H9 (cell line): ENCODE data around the gene GPR34. TPM values are rescaled to one million over a fixed set of nuclear protein-coding genes. Genes with fewer than 3 reads are reported as not detected.

Source experiments
- DNase-seq: peaks from one replicate; pipeline ENCODE4 v3.0.0-alpha.2; 2017
- H2AFZ ChIP-seq: one replicate; pipeline ENCODE4 v1.6.1; 2013; ENCODE audit warnings: mild to moderate bottlenecking, low read length, control low read depth, moderate library complexity
- H2AK5ac ChIP-seq: 2 replicates; pipeline ENCODE4 v1.6.1; 2013; ENCODE audit warnings: low read length, control low read depth, mixed read lengths; ENCODE audit not compliant: insufficient read length
- H2BK120ac ChIP-seq: one replicate; pipeline ENCODE4 v1.6.1; 2013; ENCODE audit warnings: low read depth, mild to moderate bottlenecking, low read length, control low read depth, inconsistent platforms; ENCODE audit not compliant: poor library complexity, severe bottlenecking
- H2BK12ac ChIP-seq: 2 replicates; pipeline ENCODE4 v1.6.1; 2013; ENCODE audit warnings: low read length, control low read depth, mixed read lengths, low read depth; ENCODE audit not compliant: insufficient read length
- H2BK15ac ChIP-seq: 2 replicates; pipeline ENCODE4 v1.6.1; 2013; ENCODE audit warnings: low read depth, low read length, control low read depth
- H2BK20ac ChIP-seq: one replicate; pipeline ENCODE4 v1.6.1; 2013; ENCODE audit warnings: low read depth, mild to moderate bottlenecking, low read length, control low read depth, inconsistent platforms; ENCODE audit not compliant: poor library complexity, severe bottlenecking
- H2BK5ac ChIP-seq: 2 replicates; pipeline ENCODE4 v1.6.1; 2013; ENCODE audit warnings: low read length, control low read depth, mixed read lengths; ENCODE audit not compliant: insufficient read length
- H3K14ac ChIP-seq: 2 replicates; pipeline ENCODE4 v1.6.1; 2013; ENCODE audit warnings: low read length, control low read depth; ENCODE audit not compliant: insufficient read depth
- H3K18ac ChIP-seq: 2 replicates; pipeline ENCODE4 v1.6.1; 2013; ENCODE audit warnings: low read depth, mild to moderate bottlenecking, mixed read lengths, low read length, control low read depth; ENCODE audit not compliant: insufficient read length
- H3K23ac ChIP-seq: 2 replicates; pipeline ENCODE4 v1.6.1; 2013; ENCODE audit warnings: low read length, control low read depth, mixed read lengths, low read depth; ENCODE audit not compliant: insufficient read length
- H3K23me2 ChIP-seq: 2 replicates; pipeline ENCODE4 v1.6.1; 2013; ENCODE audit warnings: low read depth, mild to moderate bottlenecking, mixed read lengths, low read length, control low read depth; ENCODE audit not compliant: insufficient read length, poor library complexity, severe bottlenecking
- H3K27ac ChIP-seq: 2 replicates; pipeline ENCODE4 v1.5.1; 2013; ENCODE audit warnings: low read length, control low read depth, mixed read lengths, low read depth; ENCODE audit not compliant: insufficient read length
- H3K27me3 ChIP-seq: 2 replicates; pipeline ENCODE4 v1.6.1; 2013; ENCODE audit warnings: low read length, control low read depth, inconsistent platforms; ENCODE audit not compliant: insufficient read depth
- H3K4ac ChIP-seq: 2 replicates; pipeline ENCODE4 v1.6.1; 2013; ENCODE audit warnings: low read depth, mild to moderate bottlenecking, control low read depth, inconsistent platforms, low read length, moderate library complexity
- H3K4me1 ChIP-seq: 2 replicates; pipeline ENCODE4 v1.6.1; 2013; ENCODE audit warnings: low read length, control low read depth, inconsistent platforms; ENCODE audit not compliant: insufficient read depth
- H3K4me2 ChIP-seq: 2 replicates; pipeline ENCODE4 v1.6.1; 2013; ENCODE audit warnings: low read length, control low read depth, mixed read lengths; ENCODE audit not compliant: insufficient read length, insufficient read depth
- H3K56ac ChIP-seq: 2 replicates; pipeline ENCODE4 v1.6.1; 2013; ENCODE audit warnings: low read depth, mild to moderate bottlenecking, mixed read lengths, low read length, control low read depth; ENCODE audit not compliant: insufficient read length
- H3K79me1 ChIP-seq: 2 replicates; pipeline ENCODE4 v1.6.1; 2013; ENCODE audit warnings: low read depth, mild to moderate bottlenecking, moderate library complexity, low read length, control low read depth, inconsistent platforms; ENCODE audit not compliant: insufficient read depth, poor library complexity, severe bottlenecking
- H3K79me2 ChIP-seq: 2 replicates; pipeline ENCODE4 v1.6.1; 2013; ENCODE audit warnings: low read length, control low read depth, inconsistent platforms; ENCODE audit not compliant: insufficient read depth
- H3K9ac ChIP-seq: 2 replicates; pipeline ENCODE4 v1.6.1; 2013; ENCODE audit warnings: low read length, control low read depth, mixed read lengths; ENCODE audit not compliant: insufficient read length; ENCODE audit errors: extremely low read depth
- H3K9me3 ChIP-seq: one replicate; pipeline ENCODE4 v1.6.1; 2013; ENCODE audit warnings: low read depth, low read length, inconsistent platforms; ENCODE audit not compliant: control insufficient read depth
- H3T11ph ChIP-seq: one replicate; pipeline ENCODE4 v1.6.1; 2013; ENCODE audit warnings: mild to moderate bottlenecking, low read length, control low read depth, inconsistent platforms
- H4K20me1 ChIP-seq: one replicate; pipeline ENCODE4 v1.6.1; 2013; ENCODE audit not compliant: control insufficient read depth, insufficient read length, insufficient read depth
- H4K5ac ChIP-seq: 2 replicates; pipeline ENCODE4 v1.6.1; 2013; ENCODE audit warnings: low read depth, mild to moderate bottlenecking, mixed read lengths, low read length, control low read depth; ENCODE audit not compliant: insufficient read length
- H4K8ac ChIP-seq: replicated peaks from 2 replicates; pipeline ENCODE4 v1.6.1; 2013; ENCODE audit warnings: low read length, control low read depth, mixed read lengths, low read depth; ENCODE audit not compliant: insufficient read length
- H4K91ac ChIP-seq: 2 replicates; pipeline ENCODE4 v1.6.1; 2013; ENCODE audit warnings: low read depth, mild to moderate bottlenecking, moderate library complexity, mixed read lengths, low read length, control low read depth; ENCODE audit not compliant: insufficient read length
- H3K27ac Mint-ChIP-seq, 3 experiments: 2 replicates in 2 of 3; 3 replicates in 1 of 3; pipeline ENCODE4 v1.8.0; 2020 to 2021; ENCODE audit warnings: mixed read lengths in 3 of 3, mild to moderate bottlenecking in 1 of 3, moderate library complexity in 1 of 3
- H3K27me3 Mint-ChIP-seq: 2 replicates; pipeline ENCODE4 v1.8.0; 2021; ENCODE audit warnings: low read depth, mild to moderate bottlenecking, moderate library complexity, mixed read lengths
- H3K36me3 Mint-ChIP-seq, 3 experiments: 2 replicates in 2 of 3; 3 replicates in 1 of 3; pipeline ENCODE4 v1.8.0; 2020 to 2021; ENCODE audit warnings: low read depth in 3 of 3, mixed read lengths in 3 of 3; ENCODE audit not compliant: insufficient read depth in 1 of 3
- H3K4me1 Mint-ChIP-seq, 2 experiments: 2 replicates each; pipeline ENCODE4 v1.8.0; 2020; ENCODE audit warnings: mixed read lengths in 2 of 2
- H3K4me3 Mint-ChIP-seq, 2 experiments: 2 replicates in 1 of 2; 3 replicates in 1 of 2; pipeline ENCODE4 v1.8.0; 2020 to 2021; ENCODE audit warnings: mild to moderate bottlenecking in 2 of 2, mixed read lengths in 2 of 2, moderate library complexity in 1 of 2
- H3K9me3 Mint-ChIP-seq, 2 experiments: 2 replicates in 1 of 2; 3 replicates in 1 of 2; pipeline ENCODE4 v1.8.0; 2020; ENCODE audit warnings: mild to moderate bottlenecking in 2 of 2, mixed read lengths in 2 of 2, moderate library complexity in 1 of 2
- CTCF ChIP-seq: fragments of 200-600 bp; sonication (generic); conservative IDR thresholded peaks from 3 replicates; pipeline ENCODE4 v1.8.0; 2021; ENCODE audit warnings: antibody characterized with exemption, mild to moderate bottlenecking
- WGBS: extraction: QIAGEN DNeasy Blood & Tissue Kit; methylation state at CpG from one replicate; pipeline ENCODE4 v1.1.7; 2013; ENCODE audit warnings: missing lambda C conversion rate, low lambda C conversion rate, mixed read lengths; ENCODE audit not compliant: insufficient read length; ENCODE audit errors: extremely low coverage; 5-methylcytosine and 5-hydroxymethylcytosine counted together
- total RNA-seq: library from RNA; stranded (reverse); gene quantifications from 2 replicates; pipeline ENCODE4 v1.2.1, GENCODE V29; 2021

GPR34 gene
- total RNA-seq, 1 experiment from 2014 or later: not detected

- Histone ChIP-seq H3K9ac (no peak overlapping the region), H4K5ac (no peak overlapping the region), H3K14ac (no peak overlapping the region), H2BK12ac (no peak overlapping the region), H4K8ac (no peak overlapping the region), H2BK5ac (no peak overlapping the region), H2AK5ac (no peak overlapping the region), H2BK20ac (no peak overlapping the region), H4K20me1 (no peaks in the 10 kb centered on the region), H3K4ac (no peak overlapping the region), H3T11ph (no peak overlapping the region), H3K23ac (no peak overlapping the region), H2BK15ac (no peak overlapping the region), H2AFZ (no peak overlapping the region), H3K27me3 (no peaks in the 10 kb centered on the region), H3K18ac (no peak overlapping the region), H3K27ac (no peak overlapping the region), H3K4me2 (no peak overlapping the region), H4K91ac (no peak overlapping the region), H3K79me2 (no peaks in the 10 kb centered on the region), H3K23me2 (no peaks in the 10 kb centered on the region), H3K9me3 (no peaks in the 10 kb centered on the region), H2BK120ac (no peak overlapping the region), H3K56ac (no peak overlapping the region), H3K79me1 (no peaks in the 10 kb centered on the region), H3K4me1 (no peaks in the 10 kb centered on the region)
- Mint-ChIP-seq H3K27ac (no peak overlapping the region), H3K27me3 (no peaks in the 10 kb centered on the region), H3K36me3 (peaks cover 0 to 7% (median 4%) of the 10 kb centered on the region in 3 experiments; a peak in 4 of 7 replicates), H3K4me3 (no peak overlapping the region), H3K4me1 (no peaks in the 10 kb centered on the region), H3K9me3 (peaks cover 52 to 56% of the 10 kb centered on the region in 2 experiments)
- no peak for TF ChIP-seq CTCF
- no peak for DNase-seq
- no CpG with 5 or more reads among the region's 3 CpGs for WGBS
These were observed 4.6 kb upstream of the GPR34 start for GRCh38 chrX:41684138-41684537.
